CD4-positive, CD25-positive, alpha-beta regulatory T cell (primary cell): ENCODE data around the gene CCBE1. TPM values are rescaled to one million over a fixed set of nuclear protein-coding genes. Genes with fewer than 3 reads are reported as not detected.
"Not testable (repeated sequence)": the region's sequence is repeated elsewhere in the genome, so short reads cannot be mapped to it uniquely, and the experiment has no call there.

Experiments used
- ATAC-seq, 2 donors: fragments of 150-1000 bp; cut with Tn5 transposase; one replicate each; pipeline ENCODE4 v1.10.0; 2021; ENCODE audit warnings: low read depth in 2 of 2, moderate number of reproducible peaks in 2 of 2, moderate library complexity in 1 of 2
- DNase-seq, 3 donors: peaks; one replicate each; pipeline versions ENCODE4 v3.0.0 to v3.0.0-alpha.2; 2012 to 2022; ENCODE audit warnings: mixed read lengths in 1 of 3
- H3K27ac ChIP-seq: one replicate; pipeline ENCODE4 v1.7.0; 2013; ENCODE audit warnings: mild to moderate bottlenecking, low read length; ENCODE audit not compliant: insufficient read depth, poor library complexity, severe bottlenecking
- H3K27me3 ChIP-seq: one replicate; pipeline ENCODE4 v1.7.0; 2013; ENCODE audit warnings: low read length; ENCODE audit not compliant: control insufficient read depth, insufficient read depth
- H3K36me3 ChIP-seq: one replicate; pipeline ENCODE4 v1.7.0; 2013; ENCODE audit warnings: mild to moderate bottlenecking, low read length, moderate library complexity; ENCODE audit not compliant: control insufficient read depth, insufficient read depth
- H3K4me1 ChIP-seq: 2 replicates; pipeline ENCODE4 v1.7.0; 2013; ENCODE audit warnings: mild to moderate bottlenecking, low read length; ENCODE audit not compliant: insufficient read depth, control insufficient read depth, poor library complexity, severe bottlenecking
- H3K4me3 ChIP-seq: one replicate; pipeline ENCODE4 v1.7.0; 2013; ENCODE audit warnings: low read depth, mild to moderate bottlenecking, low read length, moderate library complexity
- H3K9me3 ChIP-seq, 2 experiments: 1 replicate in 1 of 2; 2 replicates in 1 of 2; pipeline ENCODE4 v1.7.0; 2013; ENCODE audit warnings: low read length in 2 of 2, mild to moderate bottlenecking in 1 of 2, moderate library complexity in 1 of 2; ENCODE audit not compliant: control insufficient read depth in 2 of 2
- H3K27ac Mint-ChIP-seq, 3 donors: one replicate each; pipeline ENCODE4 v1.8.0; 2020 to 2022; ENCODE audit warnings: mild to moderate bottlenecking in 3 of 3, mixed read lengths in 3 of 3, moderate library complexity in 2 of 3
- H3K27me3 Mint-ChIP-seq: one replicate; pipeline ENCODE4 v1.8.0; 2022; ENCODE audit warnings: mild to moderate bottlenecking, mixed read lengths
- H3K36me3 Mint-ChIP-seq: one replicate; pipeline ENCODE4 v1.8.0; 2020; ENCODE audit warnings: mixed read lengths
- H3K4me1 Mint-ChIP-seq, 4 donors: one replicate each; pipeline ENCODE4 v1.8.0; 2020 to 2022; ENCODE audit warnings: mixed read lengths in 4 of 4, mild to moderate bottlenecking in 1 of 4
- H3K4me3 Mint-ChIP-seq, 4 donors: one replicate each; pipeline ENCODE4 v1.8.0; 2020 to 2022; ENCODE audit warnings: mild to moderate bottlenecking in 4 of 4, mixed read lengths in 4 of 4, moderate library complexity in 3 of 4
- H3K9me3 Mint-ChIP-seq, 7 donors: one replicate each; pipeline ENCODE4 v1.8.0; 2020 to 2022; ENCODE audit warnings: mixed read lengths in 7 of 7, mild to moderate bottlenecking in 3 of 7, moderate library complexity in 2 of 7
- polyA plus RNA-seq, 4 donors: library from polyadenylated mRNA; unstranded; fragments of 300-500 nt; fragmentation: Illumina TruSeq; gene quantifications; one replicate each; pipeline ENCODE4 v1.2.3, GENCODE V29; 2021
- total RNA-seq: library from RNA; stranded (reverse); gene quantifications from one replicate; pipeline ENCODE4 v1.2.3, GENCODE V29; 2022

CCBE1 gene
- total RNA-seq (not detected), polyA plus RNA-seq (not detected)

- Mint-ChIP-seq H3K27ac (no peak within 1 kb of the TSS), H3K27me3 (peaks cover 73% of the 10 kb centered on the region), H3K9me3 (peaks cover 0 to 2% (median 0%) of the 10 kb centered on the region in 7 donors), H3K36me3 (no peaks in the 10 kb centered on the region), H3K4me3 (peak within 1 kb of the TSS in 3 of 4 donors; percentile 2 to 43 (median 41)), H3K4me1 (peaks cover 4 to 17% (median 10%) of the 10 kb centered on the region in 4 donors)
- ATAC-seq (no peak), DNase-seq (peak in 1 of 3 donors; percentile 26)
- no peaks in the 10 kb centered on the region for H3K36me3 ChIP-seq
- no peak within 1 kb of the TSS for H3K4me3 ChIP-seq
- peaks cover 35% of the 10 kb centered on the region for H3K27me3 ChIP-seq
- H3K27ac ChIP-seq: no peak within 1 kb of the TSS
- H3K4me1 ChIP-seq: peaks cover 12% of the 10 kb centered on the region
- no peaks in the 10 kb centered on the region for H3K9me3 ChIP-seq
Measured at GRCh38 chr18:59697236-59697932, at the start of gene CCBE1. Gene CCBE1, minus strand, starts transcription at chr18:59697423.

- Histone ChIP-seq H3K4me3 (no peak overlapping the region), H3K27me3 (no peaks in the 10 kb centered on the region), H3K36me3 (no peaks in the 10 kb centered on the region), H3K9me3 (no peaks in the 10 kb centered on the region), H3K27ac (no peak overlapping the region), H3K4me1 (no peaks in the 10 kb centered on the region)
- H3K9me3 Mint-ChIP-seq: peaks cover 0 to 3% (median 0%) of the 10 kb centered on the region in 7 donors
- peaks cover 28% of the 10 kb centered on the region for H3K27me3 Mint-ChIP-seq
- H3K4me3 Mint-ChIP-seq: no peak overlapping the region
- ATAC-seq: no peak
- peaks cover 0 to 3% (median 0%) of the 10 kb centered on the region in 4 donors for H3K4me1 Mint-ChIP-seq
- H3K27ac Mint-ChIP-seq: no peak overlapping the region
- no peaks in the 10 kb centered on the region for H3K36me3 Mint-ChIP-seq
- DNase-seq: no peak
Measured at GRCh38 chr18:59744271-59744721, 47.1 kb upstream of the CCBE1 start.

GRCh38 chr18:59743566-59743965 lies 46.3 kb upstream of the CCBE1 start:
- Mint-ChIP-seq H3K9me3 (peaks cover 0 to 5% (median 2%) of the 10 kb centered on the region in 7 donors), H3K27ac (no peak overlapping the region), H3K4me1 (peaks cover 0 to 3% (median 0%) of the 10 kb centered on the region in 4 donors), H3K27me3 (peaks cover 22% of the 10 kb centered on the region), H3K4me3 (no peak overlapping the region), H3K36me3 (no peaks in the 10 kb centered on the region)
- ATAC-seq: no peak
- no peak overlapping the region for H3K27ac ChIP-seq
- no peaks in the 10 kb centered on the region for H3K27me3 ChIP-seq
- DNase-seq: no peak
- H3K4me3 ChIP-seq: no peak overlapping the region
- no peaks in the 10 kb centered on the region for H3K36me3 ChIP-seq
- H3K4me1 ChIP-seq: no peaks in the 10 kb centered on the region
- no peaks in the 10 kb centered on the region for H3K9me3 ChIP-seq

GRCh38 chr18:59742325-59743111 lies 45.3 kb upstream of the CCBE1 start:
- Mint-ChIP-seq H3K4me3 (no peak overlapping the region), H3K36me3 (no peaks in the 10 kb centered on the region), H3K9me3 (peaks cover 0 to 7% (median 3%) of the 10 kb centered on the region in 7 donors), H3K27ac (no peak overlapping the region), H3K4me1 (peaks cover 0 to 3% (median 0%) of the 10 kb centered on the region in 4 donors), H3K27me3 (peaks cover 15% of the 10 kb centered on the region)
- H3K9me3 ChIP-seq: no peaks in the 10 kb centered on the region
- H3K36me3 ChIP-seq: no peaks in the 10 kb centered on the region
- no peak overlapping the region for H3K27ac ChIP-seq
- DNase-seq (no peak), ATAC-seq (no peak)
- no peak overlapping the region for H3K4me3 ChIP-seq
- H3K4me1 ChIP-seq: no peaks in the 10 kb centered on the region
- H3K27me3 ChIP-seq: no peaks in the 10 kb centered on the region

- Mint-ChIP-seq H3K9me3 (peaks cover 0 to 7% (median 2%) of the 10 kb centered on the region in 7 donors), H3K4me3 (no peak overlapping the region), H3K27me3 (peaks cover 15% of the 10 kb centered on the region), H3K36me3 (no peaks in the 10 kb centered on the region), H3K4me1 (peaks cover 0 to 3% (median 0%) of the 10 kb centered on the region in 4 donors), H3K27ac (no peak overlapping the region)
- no peak overlapping the region for H3K4me3 ChIP-seq
- H3K9me3 ChIP-seq: no peaks in the 10 kb centered on the region
- H3K27ac ChIP-seq: no peak overlapping the region
- DNase-seq: no peak
- H3K27me3 ChIP-seq: no peaks in the 10 kb centered on the region
- no peaks in the 10 kb centered on the region for H3K4me1 ChIP-seq
- ATAC-seq: no peak
- no peaks in the 10 kb centered on the region for H3K36me3 ChIP-seq
Measured at GRCh38 chr18:59740141-59740540, 42.9 kb upstream of the CCBE1 start.

GRCh38 chr18:59737776-59738300 lies 40.6 kb upstream of the CCBE1 start:
- ATAC-seq: no peak
- H3K36me3 Mint-ChIP-seq: no peaks in the 10 kb centered on the region
- Histone ChIP-seq H3K36me3 (no peaks in the 10 kb centered on the region), H3K4me1 (no peaks in the 10 kb centered on the region), H3K9me3 (no peaks in the 10 kb centered on the region), H3K4me3 (no peak overlapping the region), H3K27me3 (peaks cover 7% of the 10 kb centered on the region), H3K27ac (no peak overlapping the region)
- no peak overlapping the region for H3K27ac Mint-ChIP-seq
- H3K4me1 Mint-ChIP-seq: peaks cover 0 to 3% (median 0%) of the 10 kb centered on the region in 4 donors
- peaks cover 0 to 7% (median 2%) of the 10 kb centered on the region in 7 donors for H3K9me3 Mint-ChIP-seq
- peaks cover 15% of the 10 kb centered on the region for H3K27me3 Mint-ChIP-seq
- H3K4me3 Mint-ChIP-seq: no peak overlapping the region
- DNase-seq: no peak

- DNase-seq, H3K4me1 ChIP-seq, ATAC-seq, H3K4me3 Mint-ChIP-seq, H3K27ac ChIP-seq, H3K36me3 ChIP-seq, H3K27ac Mint-ChIP-seq, H3K9me3 Mint-ChIP-seq, H3K27me3 ChIP-seq, H3K4me1 Mint-ChIP-seq, H3K36me3 Mint-ChIP-seq, H3K9me3 ChIP-seq, H3K4me3 ChIP-seq: not testable (repeated sequence)
- peaks cover 15% of the 10 kb centered on the region for H3K27me3 Mint-ChIP-seq
Measured at GRCh38 chr18:59737335-59737734, 40.1 kb upstream of the CCBE1 start.
